GM15510 (cell line): Measurements from ENCODE around the gene GABRB2.

Source experiments
- POLR2A ChIP-seq: IDR thresholded peaks from 3 replicates; pipeline ENCODE4 v1.6.1; 2011; ENCODE audit warnings: borderline replicate concordance; ENCODE audit not compliant: insufficient read length; ENCODE audit errors: extremely low read depth

The GABRB2 gene

DNA sequence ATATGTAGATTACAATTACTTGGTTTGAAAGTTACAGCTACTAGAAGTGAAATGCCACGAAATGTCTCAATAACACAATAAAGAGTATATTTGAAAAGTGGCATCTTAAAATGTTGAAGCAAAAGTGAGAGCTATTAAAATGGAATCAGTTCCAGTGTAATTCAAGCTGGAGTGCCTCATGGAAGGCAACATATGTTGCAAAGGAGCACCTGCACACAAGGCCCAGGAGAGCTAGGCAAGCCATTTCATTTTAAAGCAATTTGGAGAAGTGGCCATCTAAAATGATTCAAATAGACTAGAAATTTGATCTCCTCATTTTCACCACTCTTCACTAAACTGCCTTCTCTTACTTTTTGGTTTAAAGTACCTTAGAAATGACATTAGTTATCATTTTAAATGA is 167.8 kb downstream of the GABRB2 start:
- no peak for TF ChIP-seq POLR2A

DNA sequence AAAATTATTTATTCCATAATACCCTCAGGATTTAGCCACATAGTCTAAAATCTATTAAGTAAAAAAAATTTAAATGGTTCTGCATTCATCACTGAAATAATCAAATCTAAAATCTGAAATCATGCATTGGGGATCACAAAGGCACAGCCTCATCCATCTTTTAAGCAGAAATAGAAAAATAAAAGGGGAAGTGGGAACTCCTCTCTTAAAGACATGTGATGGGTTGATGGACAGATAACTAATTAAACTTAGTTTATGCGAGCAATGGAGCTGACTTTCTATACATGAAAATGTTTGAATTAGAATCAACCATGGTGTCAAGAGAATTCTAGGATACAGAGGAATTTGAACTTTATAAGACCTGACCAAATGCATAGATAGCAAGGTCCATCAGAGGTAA is 170.5 kb downstream of the GABRB2 start:
- TF ChIP-seq POLR2A = no peak

DNA sequence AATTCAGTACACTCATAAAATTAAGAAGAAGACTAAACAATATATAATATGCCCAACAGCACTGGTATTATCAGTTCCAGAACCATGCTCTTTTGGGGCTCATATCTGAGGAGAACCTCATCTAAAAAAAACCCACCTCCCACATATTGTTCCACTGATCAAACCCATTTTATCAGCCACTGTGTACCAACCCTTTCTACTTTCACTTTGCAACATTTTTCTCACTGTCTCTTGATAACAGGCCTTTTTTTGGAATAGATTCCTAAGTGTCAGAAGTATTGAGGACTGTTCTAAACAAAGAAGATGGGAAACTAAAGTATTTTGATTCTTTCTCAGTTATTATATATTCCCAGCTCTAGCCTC is 173.2 kb downstream of the GABRB2 start:
- TF ChIP-seq POLR2A = no peak

DNA sequence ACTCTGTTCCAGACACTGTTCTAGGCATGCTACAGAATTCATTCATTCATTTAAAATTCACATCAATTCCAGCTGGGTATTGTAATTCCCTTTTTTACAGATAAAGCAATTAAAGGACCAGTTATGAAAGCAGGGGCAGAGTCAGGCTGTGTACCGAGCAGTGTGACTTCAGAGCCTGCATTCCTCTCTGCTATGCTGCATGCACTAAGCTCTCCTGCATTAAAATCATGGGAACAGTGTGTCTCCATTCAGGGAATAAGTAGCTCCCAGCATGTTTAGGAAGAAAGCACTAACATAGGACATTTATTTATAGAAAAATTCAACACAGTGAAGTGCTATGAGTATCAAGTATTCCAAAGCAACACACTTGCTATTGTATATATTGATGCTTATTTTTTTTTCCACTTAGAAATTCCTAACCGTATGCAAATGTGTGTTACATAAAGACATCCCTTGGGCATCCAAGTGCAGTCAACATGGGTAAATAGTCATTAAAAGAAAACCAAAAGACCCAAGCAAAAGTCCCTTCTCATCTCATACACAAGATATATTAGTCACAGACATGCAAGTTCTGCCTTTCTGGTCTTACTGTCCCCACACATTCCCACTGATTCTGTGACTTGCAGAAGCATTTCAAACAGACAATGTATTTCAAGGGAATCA is 173.7 kb downstream of the GABRB2 start:
- no peak for TF ChIP-seq POLR2A

DNA sequence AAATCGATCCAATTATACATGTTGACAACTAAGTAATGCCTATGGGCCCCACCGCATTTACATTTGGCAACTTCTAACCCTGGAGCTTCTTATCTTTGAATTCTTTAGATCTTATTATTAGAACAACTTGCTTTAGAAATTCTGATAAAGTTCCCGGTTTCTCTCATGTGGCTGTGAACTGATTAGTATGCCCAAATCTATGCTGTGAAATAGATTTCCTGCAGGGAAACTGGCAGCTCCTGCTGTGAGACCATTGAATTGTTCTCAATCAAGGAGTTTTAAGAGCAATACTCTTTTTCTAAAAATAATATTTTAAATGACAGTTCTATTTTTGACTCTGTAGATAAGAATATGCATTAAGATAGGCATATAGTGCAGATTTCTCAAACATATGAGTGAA is 177.5 kb downstream of the GABRB2 start:
- no peak for TF ChIP-seq POLR2A

DNA sequence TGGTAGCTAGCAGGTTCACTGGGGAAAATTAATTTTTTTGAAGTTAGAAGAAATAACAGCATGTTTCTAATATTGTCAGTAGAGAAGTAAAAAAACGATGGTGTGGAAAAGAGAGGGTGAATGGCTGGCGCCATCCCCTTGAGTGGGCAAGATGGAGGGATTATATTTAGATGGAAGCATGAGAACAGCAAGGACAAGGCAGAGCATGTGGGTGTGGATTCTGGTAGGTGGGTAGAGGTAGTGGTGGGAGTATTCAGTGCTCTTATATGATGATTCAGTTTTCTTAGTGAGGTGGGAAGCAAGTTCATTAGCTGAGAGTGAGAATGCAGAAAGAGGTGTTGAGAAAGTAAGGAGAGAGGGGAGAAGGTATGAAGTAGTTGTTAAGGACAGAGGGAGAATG is 188.1 kb downstream of the GABRB2 start:
- TF ChIP-seq POLR2A = no peak

DNA sequence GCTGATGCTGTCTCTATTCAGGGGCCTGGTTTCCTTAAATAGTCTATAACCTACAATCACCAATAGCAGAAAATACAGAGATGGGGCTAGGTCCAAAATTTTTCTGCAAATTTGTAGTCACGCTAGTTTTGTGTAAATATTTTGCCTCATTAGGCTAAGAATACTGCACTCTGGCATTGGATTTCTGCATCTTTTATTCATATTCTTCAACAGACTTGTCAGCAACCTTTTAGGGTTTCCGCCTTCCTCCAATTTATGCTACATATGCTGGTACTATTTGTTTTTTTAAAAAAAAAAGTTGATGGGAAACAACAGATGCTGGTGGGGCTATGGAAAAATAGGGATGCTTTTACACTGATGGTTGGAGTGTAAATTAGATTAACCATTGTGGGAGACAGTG is 202.3 kb downstream of the GABRB2 start:
- no peak for TF ChIP-seq POLR2A

DNA sequence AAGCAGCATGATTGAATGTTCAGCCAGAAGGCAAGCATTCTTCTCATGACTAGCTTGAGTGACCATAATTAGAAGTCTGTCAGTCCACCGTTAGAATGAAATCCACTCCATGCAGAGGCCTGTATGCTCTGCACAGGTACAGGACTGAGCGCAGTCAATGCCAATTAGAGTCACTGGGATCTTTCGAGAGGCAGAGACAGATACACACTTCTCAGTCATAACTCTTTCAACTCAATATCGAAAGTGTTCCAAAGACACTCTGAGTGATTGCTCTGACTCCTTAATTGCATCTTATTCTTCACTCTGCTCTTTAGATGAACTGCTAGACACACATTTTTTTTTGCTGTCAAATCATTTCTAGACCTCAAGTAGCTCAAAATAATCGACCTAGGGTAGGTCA is 203.6 kb downstream of the GABRB2 start:
- TF ChIP-seq POLR2A = no peak

DNA sequence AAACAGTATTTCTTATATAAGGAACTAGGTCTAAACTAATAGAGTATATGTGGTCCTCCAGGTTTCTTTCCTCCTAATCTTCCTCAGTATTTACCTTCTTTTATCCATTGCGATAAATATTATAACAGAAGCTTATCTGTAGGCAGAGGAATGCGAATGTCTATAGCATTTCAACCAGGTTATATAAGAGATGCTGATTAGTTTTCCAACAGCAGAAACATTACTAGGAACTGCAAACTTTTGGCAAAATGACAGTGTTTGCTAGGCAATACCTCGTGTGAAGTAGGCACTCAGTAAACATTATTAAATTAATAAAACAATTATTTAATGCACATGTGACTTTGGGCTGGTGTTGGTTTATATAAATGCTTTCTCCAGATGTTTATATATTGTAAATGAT is 206.5 kb downstream of the GABRB2 start:
- TF ChIP-seq POLR2A = no peak

DNA sequence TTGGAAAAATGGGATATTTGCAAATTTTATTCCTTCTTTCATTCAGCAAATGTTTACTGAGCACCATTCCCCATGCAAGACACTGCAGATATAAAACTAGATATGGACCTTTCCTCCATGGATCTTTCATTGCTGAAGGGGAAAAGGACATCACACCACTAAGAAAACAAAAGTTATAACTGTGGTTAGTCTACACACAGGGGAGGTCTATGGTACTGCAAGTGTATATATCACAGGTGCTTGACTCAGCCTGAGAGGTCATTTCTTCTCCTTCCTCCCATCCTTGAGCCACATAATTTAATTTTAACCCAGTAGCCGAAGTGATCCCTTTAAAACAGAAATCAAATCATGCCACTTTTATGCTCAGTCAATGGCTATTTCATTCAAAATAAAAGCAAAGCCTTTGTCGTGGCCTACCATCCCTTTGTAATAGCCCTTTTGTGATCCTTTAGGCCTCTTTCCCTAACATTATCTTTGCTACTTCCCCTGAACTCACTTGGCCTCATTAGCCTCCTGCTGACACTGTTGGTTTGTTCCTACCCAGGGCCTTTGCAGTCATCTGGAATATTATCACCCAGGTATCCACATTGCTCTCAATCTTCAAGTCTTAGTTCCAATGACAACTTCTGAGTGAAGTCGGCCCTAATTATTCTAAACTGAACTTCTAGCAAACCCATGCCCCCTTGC is 213.2 kb downstream of the GABRB2 start:
- TF ChIP-seq POLR2A = no peak

DNA sequence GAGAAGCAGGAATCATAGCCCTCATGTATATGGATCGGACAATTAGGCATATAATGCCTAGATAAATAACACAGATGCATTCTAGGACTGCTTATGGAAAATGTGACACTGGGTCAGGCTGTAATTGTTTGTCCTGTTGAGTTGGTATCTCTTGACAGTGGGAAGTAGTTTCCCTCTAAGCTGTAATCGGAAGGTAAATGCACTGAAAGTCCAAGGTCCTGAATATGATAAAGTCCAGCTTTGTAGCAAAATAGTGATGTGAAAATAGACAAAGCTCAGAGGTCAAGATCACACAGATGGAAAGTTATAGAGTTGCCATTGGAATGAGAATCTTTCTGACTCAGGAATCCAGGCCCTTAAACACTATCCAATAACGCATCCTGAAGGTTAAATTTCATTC is 214.2 kb downstream of the GABRB2 start:
- TF ChIP-seq POLR2A = no peak

DNA sequence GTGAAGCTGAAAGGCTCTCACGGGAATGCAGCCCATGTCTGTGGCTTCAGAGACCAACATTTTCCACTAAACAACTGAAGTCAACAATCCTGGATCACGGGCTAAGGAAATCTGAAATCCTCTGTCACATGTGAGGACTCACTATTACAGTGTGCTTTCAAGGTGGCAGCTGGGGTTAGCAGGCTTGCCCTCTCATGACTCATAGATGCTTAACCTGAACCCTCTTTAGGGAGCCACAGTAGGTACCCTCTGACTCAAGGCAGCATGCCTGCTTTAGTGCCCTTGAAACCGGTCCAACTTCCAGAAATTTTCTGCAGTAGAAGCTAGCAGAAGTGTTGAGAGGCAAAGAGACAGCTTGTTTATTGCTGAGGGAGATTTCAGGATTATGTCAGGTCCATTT is 232.5 kb downstream of the GABRB2 start:
- no peak for TF ChIP-seq POLR2A

DNA sequence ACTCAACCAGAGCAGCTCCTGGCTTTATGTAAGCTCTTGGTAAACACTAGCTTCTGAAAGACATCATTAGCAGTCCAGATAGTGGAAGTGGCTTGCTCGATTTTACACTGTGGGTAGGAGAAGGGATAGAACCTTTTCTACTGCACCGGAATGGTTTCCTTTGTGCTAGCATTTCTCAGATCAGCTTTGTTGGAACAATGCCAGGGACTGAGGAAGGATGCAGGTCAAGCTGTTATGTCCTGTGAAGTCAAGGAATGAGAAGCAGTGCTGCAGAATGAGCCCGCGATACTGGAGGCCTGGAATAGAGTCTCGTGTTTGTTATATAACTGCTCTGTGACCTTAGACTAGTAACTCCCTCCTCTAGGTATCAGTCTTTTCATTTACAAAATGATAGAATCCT is 233.6 kb downstream of the GABRB2 start:
- TF ChIP-seq POLR2A = no peak

DNA sequence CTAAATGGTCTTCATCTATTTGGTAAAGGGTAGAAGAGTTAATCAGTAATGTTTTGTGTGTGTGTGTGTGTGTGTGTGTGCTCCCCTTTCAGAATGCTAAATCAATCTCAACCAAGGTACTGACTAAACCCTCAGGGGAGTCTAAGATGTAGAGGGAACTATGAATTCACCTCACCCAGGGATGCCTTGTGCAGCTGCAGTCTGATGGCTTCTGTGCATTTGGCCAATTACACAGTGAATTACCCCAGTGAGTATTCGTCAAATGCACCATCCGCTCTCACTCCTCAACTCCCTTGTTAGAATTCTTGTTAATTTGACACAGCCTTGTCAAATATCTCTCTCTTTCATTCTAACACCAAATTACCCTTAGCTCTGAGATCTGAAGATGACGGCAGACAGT is 234.6 kb downstream of the GABRB2 start:
- TF ChIP-seq POLR2A = no peak

DNA sequence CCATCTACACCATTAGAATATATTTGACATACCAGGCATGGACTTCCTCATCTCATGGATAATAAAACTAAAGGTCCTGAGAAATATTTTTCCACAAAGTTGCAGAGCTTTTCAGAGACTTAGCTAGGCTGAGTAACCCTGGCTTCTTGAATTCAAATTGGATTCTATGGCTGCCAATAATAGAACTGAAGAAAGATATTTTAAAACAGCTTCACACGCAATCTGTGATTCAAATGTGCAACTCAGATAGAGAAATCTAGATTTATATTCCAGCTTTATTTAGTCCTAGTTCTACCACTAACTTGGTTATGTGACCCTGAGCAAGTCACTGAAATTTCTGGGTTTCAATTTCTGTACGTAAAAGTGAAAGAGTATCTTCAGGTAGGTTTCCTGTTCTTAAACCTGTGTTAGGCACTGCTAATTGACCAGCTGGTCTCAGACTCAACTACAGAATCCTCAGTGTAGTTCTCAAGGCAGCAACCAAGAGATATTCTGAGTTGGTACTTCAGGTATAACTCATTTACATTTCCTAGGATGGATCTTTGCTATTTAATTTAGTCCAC is 235.3 kb downstream of the GABRB2 start:
- no peak for TF ChIP-seq POLR2A

DNA sequence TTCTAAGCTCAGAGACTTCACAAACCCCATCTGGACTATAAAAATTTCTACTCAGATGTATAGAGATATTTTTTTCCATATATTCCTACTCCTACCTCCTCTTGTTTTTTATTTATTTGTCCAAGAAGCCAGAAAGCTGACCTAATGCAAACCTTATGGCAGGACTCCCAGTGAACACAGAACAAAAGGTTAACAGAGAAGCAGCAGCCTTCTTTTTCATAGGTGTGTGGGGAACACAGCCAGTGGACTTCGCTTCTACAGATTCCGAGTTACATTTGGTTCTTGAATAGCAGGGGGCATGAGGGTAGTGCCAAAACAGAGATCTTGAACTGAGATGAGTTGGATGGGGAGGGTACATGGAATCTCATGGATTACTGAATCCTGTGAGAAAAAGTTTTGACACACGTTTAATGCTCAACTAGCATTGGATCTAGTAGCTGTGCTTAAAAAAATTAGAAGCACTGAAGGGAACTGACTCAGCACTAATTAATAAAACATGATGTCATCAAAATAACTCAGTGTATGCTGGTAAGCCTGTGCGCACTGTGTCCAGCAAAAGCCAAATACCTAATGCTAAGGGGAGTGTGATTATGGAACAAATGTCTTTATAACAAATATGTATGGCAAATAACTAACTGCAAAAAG is 240.1 kb downstream of the GABRB2 start:
- no peak for TF ChIP-seq POLR2A
